ENCODE data around the gene TUBA4B. TPM values are rescaled to one million over a fixed set of nuclear protein-coding genes. Genes with fewer than 3 reads are reported as not detected.
A peak's percentile ranks its signal among the peaks of the same experiment; 100 is the strongest.

TUBA4B gene
- total RNA-seq, 1 experiment from 2014 or later = not detected

DNA sequence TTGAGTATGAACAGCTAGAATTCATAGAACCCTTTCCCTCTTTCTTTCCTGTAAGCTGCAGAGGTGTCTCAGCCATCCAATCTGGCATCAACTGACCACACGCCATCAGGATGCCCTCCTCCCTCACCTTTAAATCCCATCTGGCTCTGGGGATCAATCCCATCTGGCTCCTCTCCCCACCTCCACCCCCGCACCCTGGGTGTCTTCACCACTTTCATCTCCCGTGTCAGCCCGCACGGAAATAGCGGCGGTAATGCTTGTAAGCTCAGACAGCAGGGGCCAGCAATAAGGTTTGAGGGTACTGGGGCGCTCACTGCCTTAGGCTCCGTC is 508 bp upstream of the TUBA4B start:
- H2AFZ ChIP-seq (ENCODE audit: low read length) = no peak overlapping the region
- WGBS (ENCODE audit: extremely low coverage, insufficient read length, low lambda C conversion rate) = no CpG with 5 or more reads among the region's 9 CpGs

More for the DNA sequence above, 508 bp upstream of the TUBA4B start:
- Histone ChIP-seq H4K91ac (ENCODE audit: insufficient read length, low read depth, low read length) (no peak overlapping the region), H3K27ac (ENCODE audit: insufficient read length, low read depth, low read length) (no peak overlapping the region), H2BK120ac (ENCODE audit: low read depth, low read length, poor library complexity, severe bottlenecking) (no peak overlapping the region), H3K23me2 (ENCODE audit: insufficient read length, low read depth, low read length, poor library complexity, severe bottlenecking) (peaks cover 22% of the 10 kb centered on the region), H4K20me1 (ENCODE audit: control insufficient read depth, insufficient read depth, insufficient read length) (no peaks in the 10 kb centered on the region), H3T11ph (ENCODE audit: low read length) (no peak overlapping the region), H3K4ac (ENCODE audit: low read depth, low read length) (no peak overlapping the region), H4K8ac (replicated peaks; ENCODE audit: insufficient read length, low read depth, low read length) (no peak overlapping the region), H3K4me1 (ENCODE audit: insufficient read depth, low read length) (peaks cover 3% of the 10 kb centered on the region; the same call in 1 of the 2 replicates), H2BK12ac (ENCODE audit: insufficient read length, low read depth, low read length) (no peak overlapping the region), H3K9ac (ENCODE audit: extremely low read depth, insufficient read length, low read length) (no peak overlapping the region), H4K5ac (ENCODE audit: insufficient read length, low read depth, low read length) (no peak overlapping the region), H3K79me2 (ENCODE audit: insufficient read depth, low read length) (no peaks in the 10 kb centered on the region), H2BK5ac (ENCODE audit: insufficient read length, low read length) (no peak overlapping the region), H3K4me2 (ENCODE audit: insufficient read depth, insufficient read length, low read length) (peak overlapping the region; percentile 72), H2BK20ac (ENCODE audit: low read depth, low read length, poor library complexity, severe bottlenecking) (no peak overlapping the region), H2BK15ac (ENCODE audit: low read depth, low read length) (no peak overlapping the region), H2AK5ac (ENCODE audit: insufficient read length, low read length) (no peak overlapping the region), H3K23ac (ENCODE audit: insufficient read length, low read depth, low read length) (no peak overlapping the region), H3K18ac (ENCODE audit: insufficient read length, low read depth, low read length) (no peak overlapping the region), H3K27me3 (ENCODE audit: insufficient read depth, low read length) (peaks cover 21% of the 10 kb centered on the region), H3K56ac (ENCODE audit: insufficient read length, low read depth, low read length) (no peak overlapping the region), H3K14ac (ENCODE audit: insufficient read depth, low read length) (no peak overlapping the region), H3K79me1 (ENCODE audit: insufficient read depth, low read depth, low read length, poor library complexity, severe bottlenecking) (no peaks in the 10 kb centered on the region), H3K9me3 (ENCODE audit: control insufficient read depth, low read depth, low read length) (no peaks in the 10 kb centered on the region)
- no peak for TF ChIP-seq CTCF (conservative IDR thresholded peaks at IDR 0.05)
- Mint-ChIP-seq H3K4me1 (peaks cover 28 to 40% of the 10 kb centered on the region in 2 experiments), H3K9me3 (peaks cover 0 to 2% of the 10 kb centered on the region in 2 experiments; a peak in 3 of 5 replicates), H3K27me3 (ENCODE audit: low read depth) (peaks cover 67% of the 10 kb centered on the region), H3K4me3 (peak overlapping the region; percentile 69 to 88), H3K27ac (no peak overlapping the region), H3K36me3 (ENCODE audit: insufficient read depth in 1 of 3, low read depth in 3 of 3) (peaks cover 9 to 24% (median 21%) of the 10 kb centered on the region in 3 experiments; a peak in 6 of 7 replicates)
- no peak for DNase-seq
